NCI-H128 (cell line): ENCODE measurements around the gene TNIP3.
"Not testable (repeated sequence)": the region's sequence is repeated elsewhere in the genome, so short reads cannot be mapped to it uniquely, and the experiment has no call there.

Experiments used
- DNase-seq: peaks from one replicate; lab custom pipeline; 2025; ENCODE audit not compliant: unreplicated experiment; lab: John Stamatoyannopoulos, UW

The TNIP3 gene, protein sequence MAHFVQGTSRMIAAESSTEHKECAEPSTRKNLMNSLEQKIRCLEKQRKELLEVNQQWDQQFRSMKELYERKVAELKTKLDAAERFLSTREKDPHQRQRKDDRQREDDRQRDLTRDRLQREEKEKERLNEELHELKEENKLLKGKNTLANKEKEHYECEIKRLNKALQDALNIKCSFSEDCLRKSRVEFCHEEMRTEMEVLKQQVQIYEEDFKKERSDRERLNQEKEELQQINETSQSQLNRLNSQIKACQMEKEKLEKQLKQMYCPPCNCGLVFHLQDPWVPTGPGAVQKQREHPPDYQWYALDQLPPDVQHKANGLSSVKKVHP

DNA sequence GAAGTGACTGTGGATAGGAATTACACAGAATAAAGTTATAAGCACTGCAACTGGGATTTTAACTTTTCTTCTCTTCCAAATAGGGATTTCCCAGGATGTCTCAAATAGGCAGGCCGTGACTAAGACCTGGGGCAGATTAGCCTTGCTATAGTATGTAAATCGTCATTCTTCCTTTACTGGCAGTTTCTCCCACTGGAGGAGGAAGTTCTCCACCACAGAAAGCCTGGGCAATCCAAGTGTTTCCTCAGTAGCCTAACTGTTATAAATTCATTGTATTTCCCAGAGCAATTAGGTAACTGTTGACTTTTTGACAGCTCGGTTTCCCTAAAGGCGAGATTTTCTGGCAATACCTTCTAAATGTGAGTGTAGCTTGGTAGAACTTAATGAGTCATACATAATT is at the start of gene TNIP3:
TNIP3 (minus strand) TSS at position 31 of the 400 bp plus-strand sequence. CDS start 196 bp downstream, outside the sequence.
- no peak for DNase-seq

DNA sequence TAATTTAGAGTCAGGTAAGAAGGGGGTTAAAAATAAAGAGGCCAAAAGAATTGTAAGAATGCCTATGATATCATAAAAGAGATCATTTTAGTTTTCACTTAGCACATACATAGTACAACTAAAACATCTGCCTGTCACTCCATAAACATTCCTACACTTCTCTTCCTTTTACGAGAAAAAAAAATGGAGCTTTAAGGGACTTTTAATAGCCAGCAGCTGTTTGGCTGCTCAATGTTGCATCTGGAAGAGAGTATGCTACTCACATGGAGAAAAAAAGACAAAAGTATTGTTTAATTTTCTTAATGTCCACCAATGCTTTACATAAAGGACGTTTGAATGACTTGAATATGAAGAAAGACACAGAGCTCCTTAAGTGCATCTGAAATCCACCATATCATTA is 48.7 kb upstream of the TNIP3 start:
- DNase-seq = no peak

DNA sequence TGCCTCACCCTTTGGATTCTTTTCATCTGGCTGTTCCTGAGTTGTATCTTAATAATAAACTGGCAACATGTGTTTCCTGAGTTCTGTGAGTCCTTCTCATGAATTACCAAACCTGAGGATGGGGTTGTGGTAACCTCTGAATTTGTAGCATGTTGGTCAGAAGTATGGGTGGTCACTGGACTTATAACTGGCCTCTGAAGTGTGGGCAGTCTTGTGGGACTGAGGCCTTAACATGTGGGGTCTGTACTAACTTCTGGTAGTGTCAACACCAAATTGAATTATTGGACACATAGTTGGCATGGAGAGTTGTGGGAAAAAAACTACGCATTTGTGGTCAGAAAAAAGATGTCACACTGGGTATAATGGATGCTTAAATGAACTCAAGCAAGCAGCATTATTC is 45.0 kb upstream of the TNIP3 start:
- DNase-seq = no peak

DNA sequence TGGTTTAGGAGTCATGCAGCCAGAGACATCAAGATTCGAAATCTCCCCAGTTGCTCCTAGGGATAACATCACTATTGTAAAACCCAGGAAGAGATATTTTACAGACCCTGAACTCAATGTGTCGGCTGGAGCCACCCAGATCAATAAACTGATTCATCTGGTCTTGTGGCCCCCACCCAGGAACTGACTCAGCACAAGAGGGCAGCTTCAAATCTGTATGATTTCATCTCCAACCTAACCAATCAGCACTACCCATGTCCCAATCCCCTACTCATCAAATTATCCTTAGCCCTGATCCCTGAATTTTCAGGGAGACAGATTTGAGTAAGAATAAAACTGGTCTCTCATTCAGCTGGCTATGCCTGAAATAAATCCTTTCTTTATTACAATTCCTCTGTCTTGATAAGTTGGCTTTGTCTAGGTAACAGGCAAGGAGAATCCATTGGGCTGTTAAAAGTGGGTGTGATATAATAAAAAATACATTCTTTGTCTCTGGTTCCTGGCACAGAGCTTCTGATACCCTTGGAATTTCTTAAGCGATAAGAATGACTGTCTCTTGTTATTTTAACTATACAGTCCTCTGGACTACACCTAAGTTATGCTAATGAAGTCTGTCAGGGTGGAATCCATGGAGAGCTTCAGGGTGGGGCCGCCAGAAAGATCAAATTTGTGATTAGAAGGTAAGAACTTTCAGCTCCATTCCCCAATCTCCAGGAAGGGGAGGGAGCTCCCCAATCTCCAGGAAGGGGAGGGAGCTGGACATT is 44.3 kb upstream of the TNIP3 start:
- no peak for DNase-seq

DNA sequence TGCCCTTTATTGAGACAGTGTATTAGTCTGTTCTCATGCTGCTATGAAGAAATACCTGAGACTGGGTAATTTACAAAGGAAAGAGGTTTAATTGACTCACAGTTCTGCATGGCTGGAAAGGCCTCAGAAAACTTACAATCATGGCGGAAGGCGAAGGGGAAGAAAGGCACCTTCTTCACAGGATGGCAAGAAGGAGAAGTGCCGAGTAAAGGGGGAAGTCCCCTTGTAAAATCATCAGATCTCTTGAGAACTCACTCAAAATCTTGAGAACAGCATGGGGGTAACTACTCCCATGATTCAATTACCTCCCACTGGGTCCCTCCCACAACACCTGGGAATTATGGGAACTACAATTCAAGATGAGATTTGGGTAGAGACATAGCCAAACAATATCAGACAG is 41.7 kb upstream of the TNIP3 start:
- not testable (repeated sequence) for DNase-seq

DNA sequence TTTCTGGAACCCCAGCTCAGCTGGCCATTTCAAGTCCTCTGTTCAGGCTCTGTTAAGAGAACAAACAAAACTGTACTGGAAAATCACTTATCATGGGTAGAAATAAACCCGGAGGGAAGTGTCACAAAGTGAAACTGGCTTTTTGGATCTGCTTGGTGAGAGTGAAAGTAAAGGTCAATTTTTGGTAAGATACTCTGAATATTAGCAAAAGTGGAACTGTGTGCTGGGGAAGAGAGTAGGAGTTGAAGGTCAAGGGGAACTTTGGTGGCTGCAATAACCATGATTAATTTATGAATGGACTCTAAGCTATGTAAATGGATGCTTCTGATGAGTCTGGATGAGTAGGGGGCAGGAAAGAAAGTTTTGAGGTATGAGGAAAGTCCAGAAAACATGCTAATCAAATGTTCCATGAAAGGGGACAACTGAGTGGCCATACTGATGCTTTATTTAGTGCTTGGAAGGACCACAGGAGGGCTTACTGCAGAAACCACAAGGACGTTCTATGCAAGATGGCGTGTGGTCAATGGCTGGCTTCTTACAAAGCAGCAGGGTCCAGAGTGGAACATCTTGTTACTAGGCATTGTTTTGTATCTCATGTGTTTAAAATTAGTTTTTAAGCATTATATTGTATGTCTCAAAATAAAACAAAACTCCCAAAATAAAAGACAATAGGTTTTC is 36.8 kb upstream of the TNIP3 start:
- DNase-seq = no peak

DNA sequence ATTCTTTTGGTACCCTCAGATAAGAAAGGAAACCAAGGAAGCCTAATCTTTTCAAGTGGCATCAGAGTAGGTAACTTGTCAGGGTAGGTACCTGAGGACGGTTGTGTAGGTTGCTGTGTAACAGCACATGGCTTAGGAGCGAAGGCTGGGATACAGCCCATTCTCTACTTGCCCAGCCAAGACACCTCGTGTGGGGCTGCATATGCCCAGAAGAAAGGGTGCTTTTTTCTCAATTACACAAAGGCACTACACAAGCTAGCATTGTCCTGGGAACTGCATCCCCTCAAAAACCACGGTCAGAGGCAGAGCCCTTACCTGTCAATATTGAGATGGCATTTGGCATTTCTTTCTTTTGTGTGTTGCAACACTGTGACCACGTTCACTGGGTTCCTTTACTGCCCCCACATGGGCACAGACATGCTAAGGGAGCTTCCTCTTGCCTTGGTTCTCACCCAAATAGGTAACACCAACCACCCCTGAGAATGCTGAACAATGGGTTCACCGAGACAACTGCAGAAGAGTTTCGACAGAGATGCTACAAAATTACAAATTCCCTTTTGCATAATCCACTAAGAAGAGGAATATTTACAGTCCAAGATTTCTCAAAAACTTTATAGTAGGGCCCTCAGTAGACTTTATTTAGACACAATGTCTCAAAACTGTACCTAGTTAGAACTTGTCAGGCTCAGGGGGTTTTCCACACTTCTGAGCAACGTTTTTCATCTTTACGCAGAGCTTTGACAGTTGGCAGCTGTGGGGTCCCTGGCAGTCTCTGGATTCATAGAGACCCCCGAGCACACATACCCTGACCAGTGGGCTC is 35.8 kb upstream of the TNIP3 start:
- no peak for DNase-seq

DNA sequence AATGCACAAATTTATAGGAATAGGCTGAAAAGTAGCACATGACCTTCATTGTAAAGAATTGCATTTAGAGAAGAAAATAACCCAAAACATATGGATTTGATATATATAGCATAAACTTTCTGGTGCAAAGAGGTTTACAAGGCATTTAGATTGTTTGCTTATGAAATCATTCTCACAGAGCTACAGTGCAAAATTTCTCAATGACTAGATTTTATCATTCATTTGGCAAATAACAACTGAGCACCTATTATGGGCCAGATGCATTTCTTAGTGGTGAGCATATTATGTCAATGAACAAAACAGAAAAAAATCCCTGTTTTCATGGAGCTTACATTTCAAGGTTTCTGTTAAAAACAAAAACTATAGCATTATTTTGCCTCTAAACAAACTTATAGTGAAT is 34.1 kb upstream of the TNIP3 start:
- no peak for DNase-seq

DNA sequence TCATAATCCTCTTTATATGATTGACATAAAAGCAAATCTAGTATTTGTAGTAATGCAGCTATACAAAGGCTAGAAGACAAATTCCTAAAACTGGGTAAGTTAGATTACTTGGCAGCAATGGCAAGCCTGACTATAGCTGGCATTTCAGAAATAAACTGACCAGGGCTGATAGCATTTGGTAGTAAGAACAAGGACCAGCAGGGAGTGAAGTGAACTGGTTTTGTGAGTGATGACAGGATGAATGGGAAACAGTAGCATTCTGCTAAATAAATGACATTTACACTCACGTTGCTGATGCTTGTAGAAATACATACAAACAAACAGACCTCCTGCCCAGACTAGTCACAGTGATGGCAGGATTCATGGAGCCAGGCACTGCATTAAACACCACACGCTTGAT is 31.5 kb upstream of the TNIP3 start:
- no peak for DNase-seq

DNA sequence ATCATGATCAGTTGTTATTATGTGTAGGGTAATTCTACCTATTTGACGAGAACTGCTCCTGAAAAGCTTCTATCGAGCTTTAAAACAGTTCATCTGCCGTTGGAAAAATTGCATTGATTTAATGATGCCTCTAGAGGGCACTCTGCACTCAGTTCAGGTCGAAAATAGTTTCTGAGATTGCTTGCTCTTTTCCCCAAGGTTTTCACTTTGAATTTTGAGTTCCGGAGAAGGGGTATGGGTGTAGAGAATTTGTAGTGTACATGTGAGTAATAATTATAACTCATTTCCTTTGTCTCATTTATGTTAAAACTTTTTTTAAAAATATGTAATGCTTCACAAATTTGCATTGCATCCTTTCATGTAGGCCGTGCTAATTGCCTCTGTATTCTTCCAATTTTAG is 28.4 kb upstream of the TNIP3 start:
- no peak for DNase-seq

DNA sequence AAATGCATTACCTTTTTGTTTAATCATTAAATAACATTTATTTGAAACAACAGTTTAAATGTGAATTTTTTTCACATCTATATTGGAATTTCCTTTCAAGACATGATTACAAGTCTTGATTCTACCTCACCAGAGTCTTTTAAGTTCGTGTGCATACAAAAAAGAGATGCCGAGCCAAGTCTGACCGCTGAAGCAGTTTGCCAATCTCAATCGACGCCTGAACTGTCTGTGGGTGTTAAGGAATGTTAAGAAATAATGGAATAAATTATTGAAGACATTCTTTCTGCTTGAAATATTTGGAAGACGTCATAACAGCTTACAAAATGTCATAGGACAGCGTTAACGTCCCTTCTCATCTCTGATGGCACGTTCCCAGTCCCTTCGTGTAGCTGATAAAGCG is 27.9 kb upstream of the TNIP3 start:
- no peak for DNase-seq

DNA sequence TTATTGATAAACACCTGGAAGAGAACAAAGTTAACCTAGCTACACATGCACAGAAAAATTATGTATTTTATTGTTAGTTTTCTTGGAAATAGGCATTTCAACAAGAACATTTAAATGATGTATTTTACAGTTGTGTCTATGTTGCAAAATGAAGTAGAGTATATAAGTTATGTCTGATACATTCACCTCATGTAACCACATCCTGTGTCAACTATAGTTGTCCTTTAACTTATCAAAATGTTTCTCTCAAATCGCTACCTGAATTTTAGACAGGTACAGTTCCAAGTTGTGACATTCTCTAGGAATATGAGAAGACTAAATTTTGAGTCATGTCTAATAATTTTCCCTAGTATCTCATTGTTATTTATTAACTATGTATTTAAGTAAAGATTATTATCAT is 27.2 kb upstream of the TNIP3 start:
- DNase-seq = no peak

DNA sequence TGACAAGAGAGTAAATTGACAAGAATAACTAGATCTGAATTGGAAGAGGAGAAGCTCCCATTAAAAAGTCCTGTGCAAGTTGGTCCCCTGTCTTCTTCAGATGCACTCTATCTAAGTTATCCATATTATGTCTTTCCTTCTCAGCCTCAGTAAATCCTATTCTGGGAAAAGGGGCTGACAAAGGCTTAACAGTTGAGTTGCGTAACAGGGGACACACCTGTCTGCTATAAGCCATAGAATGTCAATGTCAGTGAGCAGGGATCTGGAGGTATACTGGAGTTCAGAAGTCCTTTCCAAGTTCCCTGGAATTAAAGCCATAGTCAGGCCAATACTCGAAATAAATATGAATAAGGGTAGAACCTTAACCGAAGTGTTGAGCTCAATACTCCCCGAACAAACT is 26.3 kb upstream of the TNIP3 start:
- no peak for DNase-seq

DNA sequence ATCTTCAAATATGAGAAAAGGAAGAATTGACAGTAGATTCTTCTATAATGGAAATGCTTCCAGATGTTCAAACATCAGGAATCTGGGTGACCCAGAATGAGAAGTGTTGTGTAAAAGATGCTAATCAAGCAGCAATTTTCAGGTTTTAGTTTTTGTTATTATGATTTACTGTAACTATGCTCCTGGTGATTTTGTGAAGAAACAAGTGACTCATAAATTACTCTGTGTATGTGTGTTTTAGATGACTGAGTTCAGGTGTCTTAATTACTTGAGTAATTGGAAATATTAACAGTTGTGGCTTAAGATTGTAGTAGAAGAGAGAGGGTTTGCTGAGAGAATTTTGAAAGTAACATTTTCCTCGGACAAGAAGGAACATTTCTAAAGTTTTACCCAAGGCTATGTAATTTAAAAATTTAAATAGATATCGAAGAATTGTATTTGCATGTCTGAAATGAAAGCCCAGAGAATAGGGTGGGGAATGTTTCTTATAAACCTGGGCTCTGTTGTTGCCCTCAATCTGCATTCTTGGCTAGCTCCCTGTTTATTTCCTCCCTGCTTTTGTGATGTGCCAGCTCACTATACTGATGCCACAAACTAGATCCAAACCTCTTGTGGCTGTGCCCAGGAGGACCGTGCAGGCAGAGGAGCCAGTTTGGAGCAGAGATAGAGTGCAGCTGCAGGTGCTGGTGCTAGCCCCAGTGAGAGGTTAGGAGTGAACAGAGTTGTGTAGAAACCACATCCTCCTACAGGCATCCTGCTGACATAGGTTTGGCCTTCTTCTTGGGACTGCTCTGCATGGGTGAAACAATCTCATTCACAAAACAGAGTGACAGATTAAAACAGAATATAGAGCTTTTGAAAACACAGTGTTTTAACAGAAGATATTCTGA is 25.4 kb upstream of the TNIP3 start:
- DNase-seq = no peak

DNA sequence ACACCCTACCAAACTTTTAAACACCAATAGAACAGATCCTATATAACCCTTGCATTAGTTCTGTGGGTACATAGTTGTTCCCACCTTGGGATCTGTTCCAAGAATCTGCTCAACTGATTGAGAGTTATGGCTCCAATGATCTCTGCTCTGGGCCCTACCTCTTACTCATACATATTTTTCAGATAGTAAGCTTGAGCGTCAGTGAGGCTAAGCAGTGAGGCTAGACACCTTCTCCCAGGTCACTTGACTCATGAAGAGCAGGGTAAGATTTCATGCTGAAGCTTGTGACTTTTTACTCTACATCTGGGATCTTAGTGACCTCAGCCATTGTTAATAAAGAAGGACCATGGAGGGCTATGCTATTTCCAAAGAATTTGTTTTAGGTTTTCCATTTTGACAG is 23.1 kb upstream of the TNIP3 start:
- DNase-seq = no peak

DNA sequence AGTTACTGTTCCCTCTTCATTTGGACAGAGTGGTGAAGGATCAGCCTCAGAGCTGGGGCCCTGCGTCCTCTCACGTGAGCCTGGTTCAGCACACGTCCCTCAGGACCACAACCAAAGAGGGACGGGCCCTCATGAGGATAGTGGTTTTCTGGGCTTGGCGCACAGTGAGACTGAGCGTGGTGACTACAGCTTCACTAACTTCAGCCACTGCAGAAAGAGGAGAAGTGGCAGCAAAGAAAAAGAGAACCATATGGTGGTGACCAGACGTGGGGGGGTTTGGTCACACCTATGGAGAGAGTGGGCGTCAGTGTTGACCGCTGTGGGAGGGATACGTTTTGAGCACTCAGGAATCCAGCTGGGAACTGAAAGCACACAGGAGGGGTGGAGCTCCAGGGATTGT is 21.8 kb upstream of the TNIP3 start:
- DNase-seq = no peak

DNA sequence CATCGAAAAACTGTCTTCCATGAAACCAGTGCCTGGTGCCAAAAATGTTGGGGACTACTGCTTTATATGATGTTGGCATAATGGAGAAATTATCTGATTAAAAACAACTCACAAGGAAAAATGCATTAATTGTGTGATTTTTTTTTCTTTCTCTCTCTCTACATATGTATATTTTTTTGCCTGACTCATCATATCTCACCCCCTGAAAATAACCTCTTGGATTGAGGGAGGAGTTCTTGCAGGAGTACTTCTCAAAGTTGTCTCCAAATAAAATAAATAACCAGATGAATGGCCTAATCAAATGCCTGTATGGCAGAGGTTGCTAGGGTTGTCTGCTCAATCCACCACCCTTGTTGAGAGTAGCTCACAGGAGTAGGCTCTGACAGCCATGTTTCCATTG is 19.9 kb upstream of the TNIP3 start:
- no peak for DNase-seq

DNA sequence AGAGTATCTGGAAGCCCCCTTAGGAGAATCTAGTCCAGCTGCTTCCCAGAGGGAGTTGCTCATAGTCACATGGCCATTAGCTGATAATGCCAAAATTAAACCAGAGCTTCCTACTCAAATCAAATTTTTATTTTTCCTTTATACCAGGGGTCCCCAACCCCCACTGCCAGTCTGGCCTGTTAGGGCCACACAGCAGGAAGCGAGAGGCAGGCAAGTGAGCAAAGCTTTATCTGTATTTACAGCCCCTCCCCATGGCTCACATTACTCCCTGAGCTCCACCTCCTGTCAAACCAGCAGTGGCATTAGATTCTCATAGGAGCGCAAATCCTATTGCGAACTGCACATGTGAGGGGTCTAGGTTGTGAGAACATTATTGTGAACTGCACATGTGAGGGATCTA is 19.2 kb upstream of the TNIP3 start:
- no peak for DNase-seq

DNA sequence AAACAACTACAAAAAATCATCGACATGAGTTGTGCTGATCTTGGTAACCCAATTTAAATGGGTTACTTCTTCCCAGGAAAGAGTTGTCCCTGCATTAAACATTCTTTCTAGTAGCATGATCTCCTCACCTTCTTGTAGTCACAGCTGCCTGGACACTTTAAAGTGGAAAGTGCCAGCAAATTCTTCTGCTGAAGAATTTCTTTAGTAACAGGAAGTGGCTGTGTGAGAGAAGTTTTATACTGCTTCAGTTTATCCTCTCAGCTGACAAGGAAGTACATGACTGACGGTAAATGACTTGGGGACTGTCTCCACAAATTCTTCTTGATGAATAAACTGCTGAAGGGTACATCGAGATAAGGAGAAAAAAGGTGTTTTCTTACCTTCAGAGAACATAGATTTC is 18.2 kb upstream of the TNIP3 start:
- no peak for DNase-seq

DNA sequence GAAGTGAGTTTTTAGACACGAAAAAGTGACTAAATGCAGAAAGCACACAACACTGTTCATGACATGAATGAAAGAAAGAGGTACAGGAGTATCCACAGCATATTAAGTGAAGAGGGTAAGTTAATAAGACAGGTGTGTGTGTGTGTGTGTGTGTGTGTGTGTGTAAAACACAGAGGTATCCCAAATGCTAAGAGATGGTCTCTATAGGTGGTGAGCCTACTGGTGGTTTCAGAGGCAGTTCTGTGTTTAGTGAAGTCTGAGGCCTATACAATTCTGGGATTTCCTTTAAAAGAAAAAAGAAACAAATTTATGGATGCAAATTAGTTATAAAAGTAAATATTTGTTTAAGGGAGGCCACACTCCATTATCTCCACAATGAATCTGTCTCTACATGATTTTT is 17.4 kb upstream of the TNIP3 start:
- DNase-seq = no peak
